Ishikawa (cell line): ENCODE measurements around the gene TNPO2.

Experiments
- CEBPB ChIP-seq: IDR thresholded peaks from 2 replicates; pipeline ENCODE4 v1.6.1; 2012
- CREB1 ChIP-seq: IDR thresholded peaks from 2 replicates; pipeline ENCODE4 v1.6.1; 2012; ENCODE audit warnings: low read depth
- EGR1 ChIP-seq: IDR thresholded peaks from 2 replicates; pipeline ENCODE4 v1.6.1; 2012
- EP300 ChIP-seq: IDR thresholded peaks from 2 replicates; pipeline ENCODE4 v1.6.1; 2012; ENCODE audit warnings: borderline replicate concordance
- MAX ChIP-seq: IDR thresholded peaks from 2 replicates; pipeline ENCODE4 v1.6.1; 2012
- RAD21 ChIP-seq: IDR thresholded peaks from 2 replicates; pipeline ENCODE4 v1.6.1; 2012; ENCODE audit warnings: low read depth
- REST ChIP-seq: IDR thresholded peaks from 2 replicates; pipeline ENCODE4 v1.6.1; 2012; ENCODE audit warnings: low read depth, mild to moderate bottlenecking
- TEAD4 ChIP-seq: IDR thresholded peaks from 2 replicates; pipeline ENCODE4 v1.6.1; 2012
- USF1 ChIP-seq: IDR thresholded peaks from 2 replicates; pipeline ENCODE4 v1.6.1; 2012
- YY1 ChIP-seq: IDR thresholded peaks from 2 replicates; pipeline ENCODE4 v1.6.1; 2012; ENCODE audit warnings: low read depth

- TF ChIP-seq YY1 (no peak), EGR1 (no peak), REST (no peak), CREB1 (no peak), TEAD4 (no peak), RAD21 (no peak), EP300 (no peak), CEBPB (no peak), USF1 (no peak), MAX (no peak)
These were observed 14.2 kb upstream of the TNPO2 start for GRCh38 chr19:12737835-12738351.
